Erythroblast (primary cell): ENCODE measurements around the gene PMPCA.

ENCODE experiments used
- GATA1 ChIP-seq: IDR thresholded peaks from 2 replicates; pipeline ENCODE4 v1.6.1; 2011; ENCODE audit warnings: low read depth, mild to moderate bottlenecking, control low read depth, low read length, moderate library complexity
- POLR2A ChIP-seq: IDR thresholded peaks from 2 replicates; pipeline ENCODE4 v1.6.1; 2011; ENCODE audit warnings: mild to moderate bottlenecking, low read length

GRCh38 chr9:136366826-136367225, 43.6 kb upstream of the PMPCA start:
- no peak for TF ChIP-seq POLR2A
- TF ChIP-seq GATA1, result no peak
